ENCODE results near the gene ADRM1. TPM values are rescaled to one million over a fixed set of nuclear protein-coding genes. Genes with fewer than 3 reads are reported as not detected.

ADRM1 gene
- total RNA-seq, 1 experiment from 2014 or later = 204 TPM

GRCh38 chr20:62337558-62338293, 34.9 kb downstream of the ADRM1 start:
- no peak for DNase-seq (ENCODE audit: low read depth)

- DNase-seq (ENCODE audit: low read depth) = no peak
Measured at GRCh38 chr20:62338294-62338620, 35.5 kb downstream of the ADRM1 start.

- DNase-seq (ENCODE audit: low read depth) = no peak
Measured at GRCh38 chr20:62339647-62340062, 36.9 kb downstream of the ADRM1 start.

- no peak for DNase-seq (ENCODE audit: low read depth)
Measured at GRCh38 chr20:62342910-62343309, 40.1 kb downstream of the ADRM1 start.

- no peak for DNase-seq (ENCODE audit: low read depth)
Measured at GRCh38 chr20:62344092-62344491, 41.3 kb downstream of the ADRM1 start.

DNA sequence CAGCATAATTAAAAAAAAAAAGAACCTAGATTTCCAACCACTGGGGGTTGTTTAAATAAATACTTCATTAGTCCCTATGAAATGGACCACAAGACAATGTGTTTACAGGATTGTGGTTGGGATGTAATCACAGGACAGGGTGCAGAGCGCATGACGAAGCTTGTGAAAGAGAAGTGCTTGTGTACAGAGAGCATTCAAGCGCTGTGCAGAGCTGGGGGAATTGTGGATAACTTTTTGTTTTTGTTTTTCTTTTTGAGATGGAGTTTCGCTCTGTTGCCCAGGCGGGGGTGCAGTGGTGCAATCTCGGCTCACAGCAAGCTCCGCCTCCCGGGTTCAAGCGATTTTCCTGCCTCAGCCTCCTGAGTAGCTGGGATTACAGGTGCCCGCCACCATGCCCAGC, 42.0 kb downstream of the ADRM1 start:
- DNase-seq (ENCODE audit: low read depth) = no peak

- no peak for DNase-seq (ENCODE audit: low read depth)
Measured at GRCh38 chr20:62345681-62346370, 43.0 kb downstream of the ADRM1 start.

DNA sequence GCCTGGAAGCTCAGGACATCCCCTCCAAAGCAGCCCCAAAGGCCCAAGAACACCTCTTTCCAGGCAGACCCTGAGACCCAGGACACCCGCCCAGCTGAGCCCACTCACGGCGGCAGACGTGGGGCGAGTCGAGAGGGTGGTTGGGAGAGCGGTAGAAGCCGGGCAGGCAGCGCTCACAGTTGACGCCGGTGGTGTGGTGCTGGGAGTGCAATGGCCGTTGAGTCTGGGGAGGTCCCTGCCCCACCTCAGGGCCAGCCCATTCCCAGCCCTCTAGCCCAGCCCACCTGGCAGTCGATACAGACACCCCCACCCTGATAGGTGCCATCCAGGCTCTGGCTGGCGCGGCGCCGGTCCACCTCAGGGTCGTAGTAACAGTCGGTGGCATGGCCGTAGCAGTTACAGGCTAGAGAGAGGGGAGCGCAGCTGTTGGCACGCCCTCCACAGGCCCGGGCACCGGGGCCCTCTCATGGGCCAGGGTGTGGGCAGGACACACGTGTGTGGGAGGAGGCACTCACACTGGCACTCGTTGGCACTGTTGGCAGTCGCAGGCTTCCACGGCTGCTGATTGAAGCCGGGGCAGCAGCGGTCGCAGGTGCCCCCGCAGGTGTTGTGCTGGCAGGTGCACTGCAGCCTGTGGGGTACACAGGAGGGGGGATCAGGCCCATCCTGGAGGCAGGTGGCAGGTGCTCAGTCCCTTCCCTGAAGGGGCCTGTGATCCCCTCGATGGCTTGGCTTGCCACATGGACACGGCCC, 43.8 kb downstream of the ADRM1 start:
- DNase-seq (ENCODE audit: low read depth) = no peak

DNA sequence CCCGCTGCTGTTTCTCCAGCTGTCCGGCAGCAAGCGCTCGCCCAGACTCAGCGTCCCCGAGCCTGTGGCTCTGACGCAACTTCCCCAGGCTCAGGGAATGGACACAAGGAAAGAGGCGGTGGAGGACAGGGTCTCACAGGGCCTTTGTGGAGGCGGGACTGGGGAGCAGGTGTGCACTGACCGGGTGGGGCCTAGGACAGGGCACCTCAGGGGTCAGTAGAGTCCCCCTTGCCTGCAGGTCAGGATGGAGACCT, 44.3 kb downstream of the ADRM1 start:
- no peak for DNase-seq (ENCODE audit: low read depth)

- DNase-seq (ENCODE audit: low read depth) = no peak
Measured at GRCh38 chr20:62347445-62347844, 44.6 kb downstream of the ADRM1 start.

- no peak for DNase-seq (ENCODE audit: low read depth)
Measured at GRCh38 chr20:62348604-62349003, 45.8 kb downstream of the ADRM1 start.

- no peak for DNase-seq (ENCODE audit: low read depth)
Measured at GRCh38 chr20:62349556-62350097, 46.8 kb downstream of the ADRM1 start.

- DNase-seq (ENCODE audit: low read depth) = no peak
Measured at GRCh38 chr20:62350098-62350628, 47.4 kb downstream of the ADRM1 start.

DNA sequence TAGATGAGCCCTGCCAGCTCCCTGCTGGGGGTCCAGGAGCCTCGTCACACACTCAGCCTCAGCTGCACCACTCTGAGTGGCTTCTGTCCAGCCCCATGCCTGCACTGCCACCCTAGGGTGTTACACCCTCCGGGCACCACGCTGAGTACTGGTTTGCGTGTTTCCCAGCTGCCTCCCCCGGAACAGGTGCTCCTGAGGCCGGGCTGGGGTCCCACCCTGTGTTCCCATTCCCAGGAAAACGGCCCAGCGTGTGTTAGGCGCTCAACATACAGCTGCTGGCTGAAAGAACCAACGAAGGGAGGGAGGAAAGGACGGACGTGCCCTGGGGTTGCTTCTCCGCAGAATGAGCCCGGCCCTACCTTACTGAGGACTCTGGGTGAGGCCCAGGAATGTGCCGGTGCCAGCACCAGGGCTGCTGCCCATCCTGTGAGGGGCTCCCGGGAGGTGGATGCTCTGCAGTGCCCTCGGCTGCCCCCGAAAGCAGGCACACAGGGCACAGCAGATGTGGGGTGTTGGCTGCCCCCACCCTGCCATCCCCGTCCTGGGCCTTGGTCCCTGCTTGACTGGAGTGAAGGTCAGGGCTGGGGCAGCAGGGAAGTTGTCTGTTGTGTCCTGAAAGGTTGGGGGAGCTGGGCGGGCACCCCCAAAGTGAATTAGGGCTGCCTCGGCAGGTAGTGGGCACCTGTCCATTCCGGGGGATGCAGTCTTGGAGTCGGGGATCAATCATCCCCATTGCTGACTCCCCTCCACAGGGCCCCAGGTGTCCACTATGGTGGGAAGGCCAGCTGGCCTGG, 48.0 kb downstream of the ADRM1 start:
- DNase-seq (ENCODE audit: low read depth) = no peak

DNA sequence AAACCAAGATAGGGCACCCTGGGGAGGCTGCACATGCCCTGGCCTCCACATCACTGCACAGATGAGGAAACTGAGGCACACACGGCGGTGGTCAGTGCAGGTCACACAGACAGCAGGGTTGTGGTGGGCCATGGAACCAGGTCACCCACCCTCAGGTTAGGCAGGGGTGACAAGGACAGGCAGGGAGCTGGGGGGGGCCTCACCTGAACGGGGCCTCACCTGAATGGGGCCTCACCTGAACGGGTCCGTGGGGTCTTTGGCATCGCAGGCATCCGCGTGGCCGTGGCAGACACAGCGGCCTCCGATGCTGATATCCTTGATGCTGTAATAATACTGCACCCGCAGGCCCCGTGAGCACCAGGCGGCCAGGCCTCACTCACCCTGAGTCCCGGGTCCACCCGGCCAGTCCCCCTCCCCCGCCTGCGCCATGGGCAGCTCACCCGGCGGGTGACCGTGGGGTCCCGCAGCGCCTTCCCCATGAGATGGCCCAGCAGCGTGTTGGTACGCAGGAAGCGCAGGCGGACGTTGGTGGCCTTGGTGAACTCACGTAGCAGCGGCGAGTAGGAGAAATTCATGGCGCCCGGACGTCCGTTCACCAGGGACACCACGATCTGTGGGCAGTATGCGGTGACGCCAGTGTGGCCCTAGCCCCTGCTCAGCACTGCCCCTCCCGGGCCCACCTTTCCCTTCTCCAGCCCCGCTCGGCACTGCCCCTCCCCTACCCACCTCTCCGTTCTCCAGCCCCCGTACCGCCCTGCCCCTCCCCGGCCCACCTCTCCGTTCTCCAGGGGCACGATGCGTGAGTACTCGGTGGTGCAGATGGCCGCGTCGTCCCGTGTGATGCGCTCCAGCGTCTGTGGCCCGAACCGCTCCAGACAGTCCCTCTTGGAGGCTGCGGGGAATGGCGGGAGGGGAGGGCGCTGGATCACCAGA, 48.9 kb downstream of the ADRM1 start:
- DNase-seq (ENCODE audit: low read depth) = no peak

DNA sequence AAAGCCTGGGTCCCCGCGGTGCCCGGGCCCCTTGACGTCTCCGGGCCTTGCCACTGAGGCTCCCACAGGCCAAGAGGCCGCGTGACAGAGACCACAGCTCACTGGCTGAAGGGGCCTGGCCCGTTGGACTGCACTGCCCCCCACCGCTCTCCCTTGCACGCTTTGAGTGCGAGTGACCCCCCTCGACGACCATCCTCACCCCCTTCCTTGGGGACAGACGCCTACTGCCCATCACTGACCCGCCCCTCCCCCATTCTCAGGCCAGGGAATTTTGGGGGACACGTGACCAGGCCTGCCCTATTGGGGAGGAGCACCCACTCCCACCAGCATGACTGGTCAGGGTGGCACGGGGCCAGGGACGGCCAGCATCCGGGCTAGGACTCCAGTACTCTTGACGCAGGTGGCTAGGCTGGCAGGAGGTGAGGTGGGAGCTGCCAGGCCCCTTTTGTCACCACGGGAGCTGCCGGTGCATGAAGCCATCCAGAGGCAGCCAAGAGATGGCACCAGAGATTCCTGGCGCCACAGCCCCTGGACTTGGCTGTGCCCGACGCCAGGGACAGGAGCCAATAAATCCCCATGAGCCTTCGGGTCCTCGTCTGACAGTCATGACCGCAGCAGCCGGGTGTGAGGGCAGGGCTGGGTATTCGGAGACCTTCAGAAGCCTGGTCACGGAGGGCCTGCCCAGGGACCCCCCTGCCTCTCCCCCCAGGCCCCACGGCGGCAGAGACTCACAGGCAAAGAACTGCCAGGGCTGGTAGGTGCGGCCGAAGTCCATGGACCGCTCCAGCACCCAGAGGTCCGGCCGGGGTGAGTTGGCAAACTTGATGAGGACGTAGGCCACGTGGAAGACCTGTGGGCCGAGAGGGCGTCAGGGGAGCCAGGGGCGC, 49.8 kb downstream of the ADRM1 start:
- no peak for DNase-seq (ENCODE audit: low read depth)

GRCh38 chr20:62353289-62354030, 50.7 kb downstream of the ADRM1 start:
- DNase-seq (ENCODE audit: low read depth) = no peak

GRCh38 chr20:62354031-62354808, 51.4 kb downstream of the ADRM1 start:
- no peak for DNase-seq (ENCODE audit: low read depth)
